ENCODE data around the gene RCAN2.

- no peak for TF ChIP-seq EZH2 (IDR thresholded peaks at IDR 0.05; ENCODE audit: borderline replicate concordance, insufficient read depth, low read depth, low read length, poor library complexity, severe bottlenecking)
- TF ChIP-seq CTCF (IDR thresholded peaks at IDR 0.05): no peak
Measured at GRCh38 chr6:46218457-46218856, 272.8 kb downstream of the RCAN2 start.

All from B cell (primary cell).